ENCODE results near the gene TMED7.

DNA sequence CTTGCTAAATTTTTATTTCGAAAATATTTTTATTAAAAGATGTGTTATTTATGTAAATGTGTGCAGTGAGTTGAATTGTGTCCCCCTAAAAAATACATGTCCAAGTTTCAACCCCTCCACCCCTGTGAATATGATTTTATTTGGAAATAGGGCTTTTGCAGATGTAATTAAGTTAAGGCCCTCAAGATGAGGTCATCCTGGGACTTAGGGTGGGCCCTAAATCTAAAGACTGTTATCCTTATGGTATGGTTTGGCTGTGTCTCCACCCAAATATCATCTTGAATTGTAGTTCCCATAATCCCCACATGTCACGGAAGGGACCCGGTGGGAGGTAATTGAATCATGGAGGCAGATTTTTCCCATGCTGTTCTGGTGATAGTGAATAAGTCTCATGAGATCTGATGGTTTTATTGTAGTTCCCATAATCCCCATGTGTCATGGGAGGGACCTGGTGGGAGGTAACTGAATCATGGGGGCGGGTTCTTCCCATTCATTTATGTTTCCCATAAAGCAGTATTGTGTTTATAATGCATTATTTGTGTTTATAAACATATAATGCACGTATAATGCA, 1.5 kb upstream of the TMED7 start:
- TF ChIP-seq, protein P1, sequence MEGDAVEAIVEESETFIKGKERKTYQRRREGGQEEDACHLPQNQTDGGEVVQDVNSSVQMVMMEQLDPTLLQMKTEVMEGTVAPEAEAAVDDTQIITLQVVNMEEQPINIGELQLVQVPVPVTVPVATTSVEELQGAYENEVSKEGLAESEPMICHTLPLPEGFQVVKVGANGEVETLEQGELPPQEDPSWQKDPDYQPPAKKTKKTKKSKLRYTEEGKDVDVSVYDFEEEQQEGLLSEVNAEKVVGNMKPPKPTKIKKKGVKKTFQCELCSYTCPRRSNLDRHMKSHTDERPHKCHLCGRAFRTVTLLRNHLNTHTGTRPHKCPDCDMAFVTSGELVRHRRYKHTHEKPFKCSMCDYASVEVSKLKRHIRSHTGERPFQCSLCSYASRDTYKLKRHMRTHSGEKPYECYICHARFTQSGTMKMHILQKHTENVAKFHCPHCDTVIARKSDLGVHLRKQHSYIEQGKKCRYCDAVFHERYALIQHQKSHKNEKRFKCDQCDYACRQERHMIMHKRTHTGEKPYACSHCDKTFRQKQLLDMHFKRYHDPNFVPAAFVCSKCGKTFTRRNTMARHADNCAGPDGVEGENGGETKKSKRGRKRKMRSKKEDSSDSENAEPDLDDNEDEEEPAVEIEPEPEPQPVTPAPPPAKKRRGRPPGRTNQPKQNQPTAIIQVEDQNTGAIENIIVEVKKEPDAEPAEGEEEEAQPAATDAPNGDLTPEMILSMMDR (IDR thresholded peaks at IDR 0.05; ENCODE audit: low read length), result no peak
- TF ChIP-seq EZH2 (IDR thresholded peaks at IDR 0.05; ENCODE audit: borderline replicate concordance, low read length), result no peak
